ENCODE measurements around the gene PTOV1. TPM values are rescaled to one million over a fixed set of nuclear protein-coding genes. Genes with fewer than 3 reads are reported as not detected.

The PTOV1 gene
- total RNA-seq, 4 donors from 2014 or later, result 77.6 to 88.2 (median 87.0) TPM

- Histone ChIP-seq H3K4me1 (peaks cover 30 to 35% of the 10 kb centered on the region in 2 donors), H3K4me3 (peak within 1 kb of the TSS; percentile 91 to 95 (median 92)), H3K27ac (peak within 1 kb of the TSS; percentile 91 to 100 (median 99)), H3K9me3 (no peaks in the 10 kb centered on the region), H3K27me3 (no peaks in the 10 kb centered on the region), H3K36me3 (peaks cover 4 to 46% of the 10 kb centered on the region in 2 donors)
- no peak for TF ChIP-seq CTCF (IDR thresholded peaks at IDR 0.05 in 4 of 5, conservative IDR thresholded peaks at IDR 0.05 in 1 of 5)
- TF ChIP-seq POLR2A (IDR thresholded peaks at IDR 0.05), result peak; percentile 91 to 94
- intact Hi-C loops (cut with DNase I; ENCODE audit: low total_unique reads) (loop anchor here (1.0 to 10.0 kb wide), 10 partner anchors 26 to 1242 kb away; partner anchors contain the start of genes DBP, MYH14, PRMT1 and PTOV1), in situ Hi-C loops (cut with MboI; ENCODE audit: low sequenced_read_pairs in 4 of 4) (loop anchor here in 2 of 4 donors (10.0 kb wide), 1 partner anchor 62 kb away; the partner anchor contains the start of genes FUZ (in 2 of the 2) and MED25 (in 2 of the 2))
- peak; percentile 85 to 87 for ATAC-seq
- peak; percentile 100 for DNase-seq
Observed at GRCh38 chr19:49877020-49877878, 26.3 kb downstream of the PTOV1 start, which contains the start of the genes AKT1S1 and TBC1D17. Gene AKT1S1, minus strand, starts transcription at chr19:49877355. Its CDS starts 4,060 bp downstream, at chr19:49873295. Gene TBC1D17, plus strand, starts transcription at chr19:49877702. Its CDS starts 22 bp downstream, at chr19:49877724.

- H3K36me3 ChIP-seq, result peaks cover 6 to 55% of the 10 kb centered on the region in 2 donors
- H3K4me3 ChIP-seq, result peak overlapping the region; percentile 91 to 95 (median 92)
- H3K27ac ChIP-seq, result peak overlapping the region; percentile 90 to 100 (median 99)
- intact Hi-C loops (cut with DNase I; ENCODE audit: low total_unique reads) (loop anchor here (1.0 to 10.0 kb wide), 10 partner anchors 27 to 1243 kb away; partner anchors contain the start of genes DBP, MYH14, PRMT1 and PTOV1), in situ Hi-C loops (cut with MboI; ENCODE audit: low sequenced_read_pairs in 4 of 4) (loop anchor here in 2 of 4 donors (10.0 kb wide), 1 partner anchor 63 kb away; the partner anchor contains the start of genes FUZ (in 2 of the 2) and MED25 (in 2 of the 2))
- H3K4me1 ChIP-seq, result peaks cover 30 to 35% of the 10 kb centered on the region in 2 donors
- no peaks in the 10 kb centered on the region for H3K27me3 ChIP-seq
- no peaks in the 10 kb centered on the region for H3K9me3 ChIP-seq
- peak; percentile 59 to 64 for ATAC-seq
- TF ChIP-seq POLR2A (IDR thresholded peaks at IDR 0.05) (no peak), CTCF (IDR thresholded peaks at IDR 0.05 in 4 of 5, conservative IDR thresholded peaks at IDR 0.05 in 1 of 5) (no peak)
- DNase-seq, result peak; percentile 98
Observed at GRCh38 chr19:49877879-49878743, 27.2 kb downstream of the PTOV1 start.

GRCh38 chr19:49878744-49879070, 27.7 kb downstream of the PTOV1 start:
- in situ Hi-C loops (cut with MboI; ENCODE audit: low sequenced_read_pairs in 4 of 4), result loop anchor here in 2 of 4 donors (10.0 kb wide), 1 partner anchor 64 kb away; the partner anchor contains the start of genes FUZ (in 2 of the 2) and MED25 (in 2 of the 2)
- Histone ChIP-seq H3K27ac (peak overlapping the region; percentile 90 to 100 (median 99)), H3K4me1 (peaks cover 30 to 35% of the 10 kb centered on the region in 2 donors)

More at GRCh38 chr19:49878744-49879070, 27.7 kb downstream of the PTOV1 start:
- Histone ChIP-seq H3K9me3 (no peaks in the 10 kb centered on the region), H3K4me3 (peak overlapping the region in 3 of 4 donors; percentile 92 to 95 (median 92)), H3K36me3 (peaks cover 10 to 61% of the 10 kb centered on the region in 2 donors), H3K27me3 (no peaks in the 10 kb centered on the region)
- no peak for ATAC-seq
- no peak for DNase-seq
- TF ChIP-seq CTCF (IDR thresholded peaks at IDR 0.05 in 4 of 5, conservative IDR thresholded peaks at IDR 0.05 in 1 of 5) (no peak), POLR2A (IDR thresholded peaks at IDR 0.05) (no peak)
- intact Hi-C loops (cut with DNase I; ENCODE audit: low total_unique reads), result loop anchor here (5.0 to 10.0 kb wide), 4 partner anchors 324 to 1244 kb away; partner anchors contain the start of genes DBP, MYH14 and RPS11
